ENCODE measurements around the gene CMC2. TPM values are rescaled to one million over a fixed set of nuclear protein-coding genes. Genes with fewer than 3 reads are reported as not detected.

Gene CMC2
- total RNA-seq, 1 experiment from 2014 or later, result 89.5 TPM

GRCh38 chr16:80923356-80923755 is 83.3 kb downstream of the CMC2 start:
- Histone ChIP-seq H3K27ac (no peak overlapping the region), H3K4me3 (no peak overlapping the region), H3K4me2 (no peak overlapping the region), H3K79me2 (ENCODE audit: low read depth) (no peaks in the 10 kb centered on the region), H3F3A (ENCODE audit: insufficient read depth, low read depth) (no peaks in the 10 kb centered on the region), H2AFZ (no peak overlapping the region), H3K9me2 (ENCODE audit: insufficient read depth) (no peaks in the 10 kb centered on the region), H3K36me3 (ENCODE audit: low read depth) (no peaks in the 10 kb centered on the region), H3K4me1 (replicated peaks; ENCODE audit: insufficient read depth) (no peaks in the 10 kb centered on the region), H4K20me1 (ENCODE audit: insufficient read depth) (no peaks in the 10 kb centered on the region), H3K9me3 (ENCODE audit: insufficient read depth, low read depth) (no peaks in the 10 kb centered on the region), H3K27me3 (ENCODE audit: insufficient read depth, low read depth) (peaks cover 23% of the 10 kb centered on the region)
- no peak for DNase-seq
- BruUV-seq (replicated peaks), result no TSS peak
- intact Hi-C loops (cut with micrococcal nuclease; ENCODE audit: unreplicated experiment), result loop anchor here (5.0 kb wide), 1 partner anchor 814 kb away; no protein-coding TSS in a partner anchor
- TF ChIP-seq EZH2 (IDR thresholded peaks at IDR 0.05; ENCODE audit: low read depth), result no peak
- POLR2A ChIA-PET (ENCODE audit: unreplicated experiment), result no interaction called here
- CTCF ChIA-PET, result no interaction called here

Other genes with a start within 250 kb of the CMC2 start
- 0.68 and 3.3 TPM in 2 replicates for gene CDYL2, start 202.3 kb downstream of the CMC2 start, total RNA-seq (2021)
- gene CENPN, start 329 bp upstream of the CMC2 start, total RNA-seq (2021), result 68.9 and 84.2 TPM in 2 replicates
- gene ATMIN, start 29.0 kb upstream of the CMC2 start, total RNA-seq (2021), result 17.8 and 31.2 TPM in 2 replicates
- 0.92 and 2.3 TPM in 2 replicates for gene C16orf46, start 70.4 kb upstream of the CMC2 start, total RNA-seq (2021)
- gene GCSH, start 89.5 kb upstream of the CMC2 start, total RNA-seq (2021), result 51.7 and 71.1 TPM in 2 replicates
- 1.4 and 1.5 TPM in 2 replicates for gene BCO1, start 231.8 kb upstream of the CMC2 start, total RNA-seq (2021)

Data from PC-9 (cell line).